ENCODE results near the gene RAD51B.

GRCh38 chr14:67963960-67964812 lies 144.6 kb downstream of the RAD51B start:
- no peak for TF ChIP-seq PREB (CRISPR knock-in tag; IDR thresholded peaks at IDR 0.05; ENCODE audit: borderline replicate concordance)
- no peak for TF ChIP-seq MAX (CRISPR knock-in tag; IDR thresholded peaks at IDR 0.05)
- no peak for TF ChIP-seq CTCF (IDR thresholded peaks at IDR 0.05)
- no peak for TF ChIP-seq SMAD4 (CRISPR knock-in tag; IDR thresholded peaks at IDR 0.05)
- no peak for TF ChIP-seq AFF4 (CRISPR knock-in tag; IDR thresholded peaks at IDR 0.05; ENCODE audit: borderline replicate concordance)
- no peak for TF ChIP-seq ATF3 (CRISPR knock-in tag; conservative IDR thresholded peaks at IDR 0.05)
- no peak for TF ChIP-seq ATF2 (CRISPR knock-in tag; IDR thresholded peaks at IDR 0.05; ENCODE audit: borderline replicate concordance, low read depth)
- no peak for TF ChIP-seq E2F5 (CRISPR knock-in tag; IDR thresholded peaks at IDR 0.05)
- TF ChIP-seq USF1 (CRISPR knock-in tag; IDR thresholded peaks at IDR 0.05), result no peak
